Stimulated activated CD4-positive, alpha-beta T cell treated with anti-CD3 and anti-CD28 coated beads, Interleukin-4, amount 100 ng/mL, for 48 hours (primary cell): ENCODE results near the gene WDR70.

Experiments used
- DNase-seq, 2 donors: peaks; one replicate each; pipeline ENCODE4 v3.0.0-alpha.2; 2020; ENCODE audit warnings: low read depth in 2 of 2

Gene WDR70

DNA sequence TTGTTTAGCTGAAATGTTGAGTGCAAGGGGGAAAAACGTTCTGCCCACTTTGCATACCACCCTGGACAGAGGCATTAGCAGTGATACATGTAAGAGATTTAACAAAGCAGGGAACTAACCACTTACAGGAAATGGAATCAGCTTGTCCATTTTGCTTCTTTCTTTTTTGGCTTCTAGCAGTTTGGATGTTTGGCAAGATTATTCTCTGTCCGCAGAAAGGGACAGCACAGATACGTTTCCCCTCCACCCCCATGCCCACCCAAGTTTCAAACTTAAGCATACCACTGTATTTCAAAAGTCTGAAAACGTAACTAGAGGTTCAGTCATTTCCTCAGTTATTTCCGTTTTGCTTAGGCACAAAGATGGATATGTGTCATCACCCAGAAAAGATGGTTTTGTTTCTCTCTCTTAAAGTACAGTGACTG, 342.3 kb downstream of the WDR70 start:
- DNase-seq, result peak in 1 of 2 donors; percentile 19

DNA sequence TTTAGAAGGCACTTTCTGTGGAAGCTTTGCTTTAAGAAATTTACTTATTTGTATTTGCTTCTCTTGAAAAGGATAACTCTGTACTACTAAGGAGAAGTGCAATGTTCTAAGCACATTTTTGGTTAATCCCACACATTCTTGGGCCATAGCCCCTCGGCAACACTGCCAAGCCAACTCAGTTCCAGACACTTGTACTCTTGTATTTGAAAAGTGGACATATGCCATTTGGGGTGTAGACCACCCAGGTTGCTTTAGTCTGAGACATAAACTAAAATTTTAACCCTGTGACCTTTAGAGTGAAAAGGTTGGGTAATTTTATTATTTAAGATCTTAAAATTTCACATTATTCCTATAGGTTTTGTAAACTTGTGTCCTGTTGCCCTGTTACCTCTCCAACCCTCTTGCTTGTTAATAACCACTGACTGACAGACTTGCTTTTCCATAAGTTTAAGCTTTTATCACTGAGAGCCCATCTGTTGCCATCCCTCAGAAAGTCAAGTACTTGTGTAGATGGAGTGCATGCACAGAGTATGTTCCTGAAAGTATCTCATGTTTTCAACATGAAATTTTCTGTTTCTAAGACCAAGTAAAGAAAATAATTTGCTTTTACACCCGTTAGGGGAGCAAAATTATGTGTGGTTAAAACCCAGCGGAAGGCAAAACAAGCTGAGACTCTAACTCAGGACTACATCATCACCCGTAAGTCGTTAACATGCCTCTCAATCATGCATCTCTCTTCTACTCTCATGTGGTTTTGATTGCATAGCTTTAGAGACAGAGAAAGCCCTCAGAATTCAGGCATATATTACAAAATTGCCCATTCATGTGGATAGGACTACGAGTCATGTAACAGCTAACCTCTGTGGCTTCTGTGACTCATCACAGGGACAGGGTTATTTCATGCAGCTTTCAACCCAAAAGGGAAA, 343.4 kb downstream of the WDR70 start:
- peak in 1 of 2 donors; percentile 45 for DNase-seq

DNA sequence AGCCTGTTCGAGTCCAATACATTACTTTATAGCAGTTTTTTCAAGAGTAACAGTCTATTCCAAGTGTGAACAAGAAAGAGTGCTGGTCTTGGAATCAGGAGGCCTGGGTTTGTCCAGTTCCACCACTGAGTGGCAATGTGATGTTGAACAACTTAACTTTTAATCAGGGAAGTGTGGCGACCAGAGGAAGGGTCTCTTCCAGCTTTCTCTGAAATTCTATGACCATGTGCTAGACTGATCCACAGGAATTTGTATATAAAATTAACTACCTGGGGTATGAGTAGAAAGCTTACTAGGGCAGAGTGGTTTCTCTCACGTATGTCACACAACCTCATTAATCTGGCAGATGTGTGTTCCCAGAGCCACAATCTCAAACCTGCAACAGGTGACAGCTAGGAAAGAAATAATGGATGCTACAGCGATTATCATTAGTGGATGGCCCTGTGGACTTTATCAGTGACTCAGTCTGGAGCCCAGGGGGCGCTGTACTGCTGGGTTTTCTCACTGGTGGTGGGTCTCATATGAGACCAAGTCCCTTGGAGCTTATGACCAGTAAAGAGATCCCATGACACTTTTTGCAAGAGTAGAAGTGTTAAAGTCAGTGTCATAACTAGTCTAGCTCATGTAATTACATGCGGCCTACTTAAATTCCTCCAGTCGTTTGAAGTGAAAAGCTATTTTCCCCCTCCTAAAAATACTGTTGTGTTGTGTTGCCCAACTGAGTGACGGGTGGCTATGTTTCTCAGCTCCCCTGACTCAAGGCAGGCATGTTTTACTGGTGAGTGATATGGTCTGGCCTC, 344.2 kb downstream of the WDR70 start:
- DNase-seq, result no peak

DNA sequence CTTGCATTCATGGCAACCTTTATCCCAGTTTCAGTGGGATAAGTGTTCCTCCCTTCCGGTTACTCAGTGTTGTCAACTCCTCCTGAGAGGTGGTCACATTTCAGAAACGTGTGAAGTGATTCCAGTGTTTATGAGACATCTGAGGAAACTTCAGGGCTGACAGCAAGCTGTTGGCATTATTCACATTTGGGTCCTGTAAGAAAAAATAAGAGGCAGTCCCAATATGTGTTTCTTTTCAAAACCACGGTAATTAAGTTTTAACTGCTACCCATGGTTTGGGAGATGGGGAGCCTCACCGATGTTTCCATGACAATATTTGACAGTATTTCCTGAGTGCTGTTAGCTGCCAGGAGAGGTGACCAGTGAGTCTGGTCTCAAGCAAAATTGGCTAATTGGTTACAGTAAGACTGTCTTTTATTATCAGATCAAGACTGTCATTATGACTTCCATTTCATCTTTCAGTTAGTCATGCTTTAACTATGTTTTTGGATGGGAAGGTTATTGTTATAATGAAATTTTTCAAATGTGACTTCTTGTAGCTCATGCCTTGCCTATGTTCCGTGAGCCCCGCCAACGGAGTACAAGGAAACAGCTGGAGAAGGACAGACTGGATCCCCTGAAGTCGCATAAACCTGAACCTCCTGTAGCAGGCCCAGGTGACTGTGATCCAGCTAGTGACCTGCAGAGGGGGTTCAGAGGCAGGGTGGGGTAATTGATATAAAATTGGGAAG, 345.4 kb downstream of the WDR70 start:
- no peak for DNase-seq

- DNase-seq, result no peak
These were observed 346.1 kb downstream of the WDR70 start for GRCh38 chr5:37725185-37725584.

DNA sequence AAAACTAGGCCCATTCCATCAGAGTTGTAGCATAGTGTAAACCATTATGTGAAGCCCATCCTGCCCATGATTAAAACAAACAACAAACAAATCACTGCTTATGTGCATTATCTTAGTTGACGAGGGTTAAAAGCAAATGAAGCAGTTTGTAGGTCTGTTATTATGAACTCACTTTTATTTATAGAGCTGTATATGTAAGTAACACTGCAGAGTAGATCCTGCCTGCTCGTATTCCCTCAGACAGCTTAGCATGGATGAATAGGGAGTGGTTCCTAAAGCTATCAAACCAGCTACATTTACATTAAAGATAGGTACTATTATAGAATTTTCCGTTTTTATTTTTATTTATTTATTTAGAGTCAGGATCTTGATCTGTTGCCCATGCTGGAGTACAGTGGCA, 348.1 kb downstream of the WDR70 start:
- DNase-seq, result no peak

- DNase-seq, result no peak
These were observed 351.9 kb downstream of the WDR70 start for GRCh38 chr5:37730896-37731455.

DNA sequence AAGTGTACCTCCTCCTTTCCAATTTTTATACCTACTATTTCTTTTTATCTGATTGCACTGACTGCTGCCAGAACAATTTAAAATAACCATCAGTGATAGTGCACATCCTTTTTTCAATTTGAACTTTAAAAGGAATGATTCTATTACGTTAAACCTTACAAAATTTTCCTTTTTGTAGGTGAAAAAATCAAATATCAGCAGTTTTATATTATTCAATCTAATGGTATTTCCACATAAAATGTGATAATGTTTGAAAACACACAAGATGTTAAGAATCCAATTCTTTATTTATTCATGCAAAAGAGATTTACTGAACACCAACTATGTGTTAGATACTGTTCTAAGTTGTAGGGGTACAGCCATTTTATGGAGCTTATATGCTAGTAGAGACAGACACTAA, 355.0 kb downstream of the WDR70 start:
- DNase-seq, result no peak

DNA sequence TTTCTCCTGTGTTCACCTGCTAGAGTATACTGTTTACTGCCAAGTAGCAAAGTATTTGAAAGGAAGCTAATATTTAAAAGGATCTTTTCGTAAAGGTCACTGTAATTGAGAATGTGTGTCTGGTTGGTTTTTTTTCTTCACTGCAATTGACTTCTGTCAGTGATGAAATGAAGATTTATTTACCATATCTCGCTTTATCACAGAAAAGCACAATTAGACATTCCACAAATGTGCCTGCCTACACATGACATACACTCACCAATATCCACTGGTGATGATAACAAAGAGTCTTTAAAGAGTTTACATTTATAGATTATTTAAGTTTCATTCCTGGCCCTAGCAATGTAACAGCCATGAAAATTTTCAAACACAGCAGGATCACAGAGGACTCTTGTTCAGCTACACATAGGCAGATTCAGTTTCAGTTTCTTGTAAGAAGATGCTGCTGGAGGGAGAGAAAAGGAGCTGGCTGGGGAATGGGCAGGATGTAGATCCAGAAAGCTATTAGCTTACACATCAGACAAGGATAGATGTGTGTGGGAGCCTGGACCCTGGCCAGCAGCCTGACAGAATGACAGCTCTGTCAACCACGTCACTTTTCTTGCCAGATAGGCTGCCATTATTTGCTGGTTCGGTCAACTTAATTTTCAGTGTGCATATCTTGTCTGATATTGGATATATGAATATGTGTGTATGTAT, 356.7 kb downstream of the WDR70 start:
- no peak for DNase-seq

DNA sequence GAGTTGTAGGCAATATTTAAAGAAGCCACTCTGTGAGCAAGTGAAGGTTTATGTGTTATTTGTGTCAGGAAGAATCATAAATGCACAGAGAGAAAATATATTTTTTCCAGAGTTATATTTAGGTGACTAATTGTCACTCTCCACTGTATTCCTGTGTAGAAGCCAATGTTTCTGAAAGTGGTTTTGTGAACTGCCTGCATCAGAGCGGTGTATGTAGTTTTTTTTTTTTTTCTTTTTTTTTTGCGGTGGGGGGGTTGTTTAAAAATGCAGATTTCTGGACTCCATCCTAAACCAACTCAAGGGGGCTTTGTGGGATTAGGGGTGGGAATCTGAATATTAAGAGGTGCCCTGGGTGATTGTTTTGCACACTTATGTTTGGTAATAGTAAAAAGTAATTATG, 357.3 kb downstream of the WDR70 start:
- DNase-seq, result no peak

GRCh38 chr5:37737326-37738056, 358.4 kb downstream of the WDR70 start:
- DNase-seq, result no peak

GRCh38 chr5:37738057-37738691, 359.1 kb downstream of the WDR70 start:
- peak in 1 of 2 donors; percentile 14 for DNase-seq

DNA sequence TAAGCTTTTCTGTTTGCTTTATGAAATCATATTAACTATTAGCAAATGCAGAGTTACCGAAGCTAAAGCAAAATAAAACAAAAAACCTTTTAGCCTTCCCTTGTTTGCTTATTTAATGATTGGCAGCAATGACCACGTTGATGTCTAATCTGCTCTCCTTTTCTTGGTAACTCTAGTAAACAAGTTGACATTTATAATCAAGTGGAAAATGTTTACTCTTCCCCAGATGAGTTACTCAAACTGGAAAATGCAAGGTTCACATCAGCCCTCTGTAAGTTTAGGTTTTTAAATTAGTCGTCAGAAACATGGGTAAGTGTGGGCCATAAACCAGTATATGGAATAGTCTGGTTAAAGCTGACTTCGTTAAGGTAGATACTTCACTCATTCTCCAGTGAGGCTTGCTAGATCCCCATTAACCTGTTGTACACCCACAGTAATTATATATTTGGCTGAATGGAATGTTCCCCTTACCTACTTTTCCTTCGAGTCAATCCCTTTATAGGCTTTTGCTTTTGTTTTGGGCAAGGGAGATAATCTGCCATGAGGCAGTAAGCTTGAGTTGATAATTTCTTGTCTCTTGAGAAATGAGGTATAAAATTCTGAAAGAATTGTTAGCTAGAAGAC, 359.9 kb downstream of the WDR70 start:
- no peak for DNase-seq

DNA sequence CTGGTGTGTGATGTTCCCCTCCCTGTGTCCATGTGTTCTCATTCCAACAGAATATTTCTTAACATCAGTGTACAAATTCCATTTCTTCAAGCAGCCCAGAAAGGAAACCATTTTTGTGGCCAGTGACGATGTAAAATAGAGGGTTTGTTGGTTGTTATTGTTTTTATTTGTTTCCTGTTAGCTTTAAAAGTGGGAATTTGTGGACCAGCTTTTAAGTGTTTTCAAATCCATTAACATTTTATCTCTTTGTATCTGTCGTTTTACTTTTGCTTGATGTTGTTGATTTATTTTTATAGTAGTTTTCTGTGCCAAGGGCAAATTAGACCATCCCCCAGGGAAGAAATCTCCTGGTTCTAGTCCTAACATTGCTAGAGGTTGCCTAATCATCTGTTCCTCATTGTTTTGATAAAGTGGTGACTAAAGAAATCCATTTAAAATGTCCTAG, 360.7 kb downstream of the WDR70 start:
- DNase-seq, result no peak

- DNase-seq, result no peak
These were observed 361.4 kb downstream of the WDR70 start for GRCh38 chr5:37740331-37741066.

- DNase-seq, result no peak
These were observed 363.0 kb downstream of the WDR70 start for GRCh38 chr5:37742111-37742510.

- no peak for DNase-seq
These were observed 372.1 kb downstream of the WDR70 start for GRCh38 chr5:37751227-37751626.

DNA sequence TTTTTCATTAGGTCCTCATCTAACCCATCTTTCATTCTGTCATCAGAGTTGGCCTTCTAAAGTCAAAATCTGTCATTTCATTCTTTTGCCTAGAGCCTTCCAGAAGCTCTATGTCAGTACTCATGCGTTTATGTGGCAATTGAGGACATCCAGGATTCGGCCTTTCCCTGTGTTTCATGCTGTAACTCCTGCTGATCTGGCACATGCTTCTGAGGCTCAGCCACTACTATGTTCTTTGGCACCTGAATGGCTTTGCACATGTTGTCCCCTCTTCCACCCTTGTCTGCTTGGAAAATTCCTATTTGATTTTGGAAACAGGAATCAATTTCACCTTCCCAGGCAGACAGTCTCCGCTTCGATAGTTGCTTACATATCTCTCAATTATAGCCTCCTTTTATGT, 375.9 kb downstream of the WDR70 start:
- DNase-seq, result no peak

- DNase-seq, result no peak
These were observed 376.5 kb downstream of the WDR70 start for GRCh38 chr5:37755581-37755980.
